ENCODE results near the gene HGFAC. TPM values are rescaled to one million over a fixed set of nuclear protein-coding genes. Genes with fewer than 3 reads are reported as not detected.
"Not testable (repeated sequence)": the region's sequence is repeated elsewhere in the genome, so short reads cannot be mapped to it uniquely, and the experiment has no call there.

HGFAC gene
- polyA plus RNA-seq, 2 donors, result 0.53 to 0.55 TPM

GRCh38 chr4:3452376-3452775 is 10.6 kb downstream of the HGFAC start:
- no peak overlapping the region for H3K27ac ChIP-seq (ENCODE audit: low read depth in 2 of 2, low read length in 1 of 2)
- H3K36me3 ChIP-seq (ENCODE audit: control insufficient read depth in 2 of 2, insufficient read depth in 2 of 2, low read length in 1 of 2), result no peaks in the 10 kb centered on the region
- H3K4me3 ChIP-seq (ENCODE audit: low read depth in 1 of 2, low read length in 2 of 2), result no peak overlapping the region

GRCh38 chr4:3455596-3455995 is 13.8 kb downstream of the HGFAC start:
- H3K9me3 ChIP-seq (ENCODE audit: control insufficient read depth in 2 of 2, insufficient read depth in 1 of 2, low read depth in 1 of 2, low read length in 1 of 2); H3K4me3 ChIP-seq (ENCODE audit: low read depth in 1 of 2, low read length in 2 of 2); H3K4me1 ChIP-seq (ENCODE audit: control insufficient read depth in 2 of 2, insufficient read depth in 2 of 2, low read length in 1 of 2); H3K27ac ChIP-seq (ENCODE audit: low read depth in 2 of 2, low read length in 1 of 2); H3K27me3 ChIP-seq (ENCODE audit: control insufficient read depth in 1 of 2, insufficient read depth in 2 of 2, low read length in 2 of 2); H3K36me3 ChIP-seq (ENCODE audit: control insufficient read depth in 2 of 2, insufficient read depth in 2 of 2, low read length in 1 of 2): not testable (repeated sequence)
- WGBS, 2 donors, result 89 to 94% methylated on average over 3 of the region's 3 CpGs

More at GRCh38 chr4:3452376-3452775, 10.6 kb downstream of the HGFAC start:
- whole genome bisulfite sequencing, 2 donors, result 75 to 86% methylated on average over 7 of the region's 7 CpGs
- Histone ChIP-seq H3K4me1 (ENCODE audit: control insufficient read depth in 2 of 2, insufficient read depth in 2 of 2, low read length in 1 of 2) (no peaks in the 10 kb centered on the region), H3K9me3 (ENCODE audit: control insufficient read depth in 2 of 2, insufficient read depth in 1 of 2, low read depth in 1 of 2, low read length in 1 of 2) (peaks cover 0 to 2% of the 10 kb centered on the region in 2 donors), H3K27me3 (ENCODE audit: control insufficient read depth in 1 of 2, insufficient read depth in 2 of 2, low read length in 2 of 2) (no peaks in the 10 kb centered on the region)

- H3K36me3 ChIP-seq (ENCODE audit: control insufficient read depth in 2 of 2, insufficient read depth in 2 of 2, low read length in 1 of 2), result no peaks in the 10 kb centered on the region
- peaks cover 0 to 4% of the 10 kb centered on the region in 2 donors for H3K27me3 ChIP-seq (ENCODE audit: control insufficient read depth in 1 of 2, insufficient read depth in 2 of 2, low read length in 2 of 2)
- peaks cover 0 to 11% of the 10 kb centered on the region in 2 donors for H3K4me1 ChIP-seq (ENCODE audit: control insufficient read depth in 2 of 2, insufficient read depth in 2 of 2, low read length in 1 of 2)
- WGBS, 2 donors, result 86 to 88% methylated on average over 6 of the region's 6 CpGs
- no peak overlapping the region for H3K4me3 ChIP-seq (ENCODE audit: low read depth in 1 of 2, low read length in 2 of 2)
- H3K27ac ChIP-seq (ENCODE audit: low read depth in 2 of 2, low read length in 1 of 2), result no peak overlapping the region
- H3K9me3 ChIP-seq (ENCODE audit: control insufficient read depth in 2 of 2, insufficient read depth in 1 of 2, low read depth in 1 of 2, low read length in 1 of 2), result peaks cover 0 to 5% of the 10 kb centered on the region in 2 donors
Observed at GRCh38 chr4:3458371-3458770, 16.6 kb downstream of the HGFAC start.

- H3K27me3 ChIP-seq (ENCODE audit: control insufficient read depth in 1 of 2, insufficient read depth in 2 of 2, low read length in 2 of 2); H3K4me3 ChIP-seq (ENCODE audit: low read depth in 1 of 2, low read length in 2 of 2); H3K9me3 ChIP-seq (ENCODE audit: control insufficient read depth in 2 of 2, insufficient read depth in 1 of 2, low read depth in 1 of 2, low read length in 1 of 2); H3K36me3 ChIP-seq (ENCODE audit: control insufficient read depth in 2 of 2, insufficient read depth in 2 of 2, low read length in 1 of 2); H3K27ac ChIP-seq (ENCODE audit: low read depth in 2 of 2, low read length in 1 of 2): not testable (repeated sequence)
- H3K4me1 ChIP-seq (ENCODE audit: control insufficient read depth in 2 of 2, insufficient read depth in 2 of 2, low read length in 1 of 2), result peaks cover 0 to 11% of the 10 kb centered on the region in 2 donors
- WGBS, 2 donors, result 83% methylated on average over 5 of the region's 5 CpGs
Observed at GRCh38 chr4:3459156-3459555, 17.4 kb downstream of the HGFAC start.

GRCh38 chr4:3460926-3461325 is 19.2 kb downstream of the HGFAC start:
- peaks cover 0 to 7% of the 10 kb centered on the region in 2 donors for H3K27me3 ChIP-seq (ENCODE audit: control insufficient read depth in 1 of 2, insufficient read depth in 2 of 2, low read length in 2 of 2)
- no peak overlapping the region for H3K27ac ChIP-seq (ENCODE audit: low read depth in 2 of 2, low read length in 1 of 2)
- H3K36me3 ChIP-seq (ENCODE audit: control insufficient read depth in 2 of 2, insufficient read depth in 2 of 2, low read length in 1 of 2), result no peaks in the 10 kb centered on the region
- H3K9me3 ChIP-seq (ENCODE audit: control insufficient read depth in 2 of 2, insufficient read depth in 1 of 2, low read depth in 1 of 2, low read length in 1 of 2), result peaks cover 0 to 3% of the 10 kb centered on the region in 2 donors
- H3K4me1 ChIP-seq (ENCODE audit: control insufficient read depth in 2 of 2, insufficient read depth in 2 of 2, low read length in 1 of 2), result peaks cover 0 to 11% of the 10 kb centered on the region in 2 donors
- no peak overlapping the region for H3K4me3 ChIP-seq (ENCODE audit: low read depth in 1 of 2, low read length in 2 of 2)
- WGBS, 2 donors, result 82 to 92% methylated on average over 5 of the region's 5 CpGs

GRCh38 chr4:3461515-3462291 is 19.9 kb downstream of the HGFAC start:
- H3K27ac ChIP-seq (ENCODE audit: low read depth in 2 of 2, low read length in 1 of 2), result no peak overlapping the region
- no peaks in the 10 kb centered on the region for H3K36me3 ChIP-seq (ENCODE audit: control insufficient read depth in 2 of 2, insufficient read depth in 2 of 2, low read length in 1 of 2)
- H3K9me3 ChIP-seq (ENCODE audit: control insufficient read depth in 2 of 2, insufficient read depth in 1 of 2, low read depth in 1 of 2, low read length in 1 of 2), result peaks cover 0 to 3% of the 10 kb centered on the region in 2 donors
- no peak overlapping the region for H3K4me3 ChIP-seq (ENCODE audit: low read depth in 1 of 2, low read length in 2 of 2)
- peaks cover 0 to 11% of the 10 kb centered on the region in 2 donors for H3K4me1 ChIP-seq (ENCODE audit: control insufficient read depth in 2 of 2, insufficient read depth in 2 of 2, low read length in 1 of 2)
- WGBS, 2 donors, result 47 to 52% methylated on average over 19 to 25 of the region's 25 CpGs
- peaks cover 0 to 7% of the 10 kb centered on the region in 2 donors for H3K27me3 ChIP-seq (ENCODE audit: control insufficient read depth in 1 of 2, insufficient read depth in 2 of 2, low read length in 2 of 2)

- Histone ChIP-seq H3K27ac (ENCODE audit: low read depth in 2 of 2, low read length in 1 of 2) (no peak overlapping the region), H3K4me1 (ENCODE audit: control insufficient read depth in 2 of 2, insufficient read depth in 2 of 2, low read length in 1 of 2) (peaks cover 0 to 11% of the 10 kb centered on the region in 2 donors), H3K36me3 (ENCODE audit: control insufficient read depth in 2 of 2, insufficient read depth in 2 of 2, low read length in 1 of 2) (no peaks in the 10 kb centered on the region), H3K9me3 (ENCODE audit: control insufficient read depth in 2 of 2, insufficient read depth in 1 of 2, low read depth in 1 of 2, low read length in 1 of 2) (peaks cover 0 to 3% of the 10 kb centered on the region in 2 donors), H3K4me3 (ENCODE audit: low read depth in 1 of 2, low read length in 2 of 2) (no peak overlapping the region), H3K27me3 (ENCODE audit: control insufficient read depth in 1 of 2, insufficient read depth in 2 of 2, low read length in 2 of 2) (peaks cover 0 to 7% of the 10 kb centered on the region in 2 donors)
- 56 to 66% methylated on average over 10 of the region's 10 CpGs for WGBS, 2 donors
Observed at GRCh38 chr4:3462321-3462789, 20.6 kb downstream of the HGFAC start.

GRCh38 chr4:3462790-3463415 is 21.1 kb downstream of the HGFAC start, which contains the start of gene DOK7:
TSS of gene DOK7 (plus strand) at chr4:3463306. CDS start at chr4:3463376, 70 bp downstream.
- peak within 1 kb of the TSS in 1 of 2 donors; percentile 22 for H3K4me3 ChIP-seq (ENCODE audit: low read depth in 1 of 2, low read length in 2 of 2)
- H3K27me3 ChIP-seq (ENCODE audit: control insufficient read depth in 1 of 2, insufficient read depth in 2 of 2, low read length in 2 of 2), result peaks cover 0 to 7% of the 10 kb centered on the region in 2 donors
- peaks cover 0 to 3% of the 10 kb centered on the region in 2 donors for H3K9me3 ChIP-seq (ENCODE audit: control insufficient read depth in 2 of 2, insufficient read depth in 1 of 2, low read depth in 1 of 2, low read length in 1 of 2)
- peaks cover 0 to 11% of the 10 kb centered on the region in 2 donors for H3K4me1 ChIP-seq (ENCODE audit: control insufficient read depth in 2 of 2, insufficient read depth in 2 of 2, low read length in 1 of 2)
- WGBS, 2 donors, result 3 to 4% methylated on average over 44 of the region's 44 CpGs
- H3K36me3 ChIP-seq (ENCODE audit: control insufficient read depth in 2 of 2, insufficient read depth in 2 of 2, low read length in 1 of 2), result no peaks in the 10 kb centered on the region
- no peak within 1 kb of the TSS for H3K27ac ChIP-seq (ENCODE audit: low read depth in 2 of 2, low read length in 1 of 2)

GRCh38 chr4:3463556-3464348 is 22.0 kb downstream of the HGFAC start:
- H3K9me3 ChIP-seq (ENCODE audit: control insufficient read depth in 2 of 2, insufficient read depth in 1 of 2, low read depth in 1 of 2, low read length in 1 of 2), result peaks cover 0 to 9% of the 10 kb centered on the region in 2 donors

More at GRCh38 chr4:3463556-3464348, 22.0 kb downstream of the HGFAC start:
- Histone ChIP-seq H3K27me3 (ENCODE audit: control insufficient read depth in 1 of 2, insufficient read depth in 2 of 2, low read length in 2 of 2) (peaks cover 0 to 7% of the 10 kb centered on the region in 2 donors), H3K27ac (ENCODE audit: low read depth in 2 of 2, low read length in 1 of 2) (no peak overlapping the region), H3K4me3 (ENCODE audit: low read depth in 1 of 2, low read length in 2 of 2) (peak overlapping the region in 1 of 2 donors; percentile 22), H3K36me3 (ENCODE audit: control insufficient read depth in 2 of 2, insufficient read depth in 2 of 2, low read length in 1 of 2) (no peaks in the 10 kb centered on the region), H3K4me1 (ENCODE audit: control insufficient read depth in 2 of 2, insufficient read depth in 2 of 2, low read length in 1 of 2) (peaks cover 0 to 11% of the 10 kb centered on the region in 2 donors)
- 40 to 43% methylated on average over 35 to 43 of the region's 43 CpGs for WGBS, 2 donors
